PC-9 (cell line): Measurements from ENCODE around the gene EMC6.

Experiments
- EZH2 ChIP-seq: fragments of 200-600 bp; sonication (generic); IDR thresholded peaks from 2 replicates; pipeline ENCODE4 v1.8.0; 2017; ENCODE audit warnings: antibody characterized with exemption, low read depth
- TF ChIP-seq, protein P1 (sequence below): fragments of 200-600 bp; sonication (generic); conservative IDR thresholded peaks from 2 replicates; pipeline ENCODE4 v1.6.1; 2017; ENCODE audit warnings: mixed run types, antibody characterized with exemption, mild to moderate bottlenecking, moderate library complexity

- TF ChIP-seq, protein P1, sequence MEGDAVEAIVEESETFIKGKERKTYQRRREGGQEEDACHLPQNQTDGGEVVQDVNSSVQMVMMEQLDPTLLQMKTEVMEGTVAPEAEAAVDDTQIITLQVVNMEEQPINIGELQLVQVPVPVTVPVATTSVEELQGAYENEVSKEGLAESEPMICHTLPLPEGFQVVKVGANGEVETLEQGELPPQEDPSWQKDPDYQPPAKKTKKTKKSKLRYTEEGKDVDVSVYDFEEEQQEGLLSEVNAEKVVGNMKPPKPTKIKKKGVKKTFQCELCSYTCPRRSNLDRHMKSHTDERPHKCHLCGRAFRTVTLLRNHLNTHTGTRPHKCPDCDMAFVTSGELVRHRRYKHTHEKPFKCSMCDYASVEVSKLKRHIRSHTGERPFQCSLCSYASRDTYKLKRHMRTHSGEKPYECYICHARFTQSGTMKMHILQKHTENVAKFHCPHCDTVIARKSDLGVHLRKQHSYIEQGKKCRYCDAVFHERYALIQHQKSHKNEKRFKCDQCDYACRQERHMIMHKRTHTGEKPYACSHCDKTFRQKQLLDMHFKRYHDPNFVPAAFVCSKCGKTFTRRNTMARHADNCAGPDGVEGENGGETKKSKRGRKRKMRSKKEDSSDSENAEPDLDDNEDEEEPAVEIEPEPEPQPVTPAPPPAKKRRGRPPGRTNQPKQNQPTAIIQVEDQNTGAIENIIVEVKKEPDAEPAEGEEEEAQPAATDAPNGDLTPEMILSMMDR: no peak
- TF ChIP-seq EZH2: no peak
Observed at GRCh38 chr17:3626831-3627768, 41.5 kb upstream of the EMC6 start.
